ENCODE data around the gene PTPRG.

GRCh38 chr3:62183087-62183486 is 621.7 kb downstream of the PTPRG start:
- TF ChIP-seq CTCF (conservative IDR thresholded peaks at IDR 0.05; ENCODE audit: low read length) (no peak), EZH2phosphoT487 (IDR thresholded peaks at IDR 0.05; ENCODE audit: borderline replicate concordance) (no peak)

Data from Loucy (cell line).